ENCODE results near the gene EPS15.

EPS15 gene

GRCh38 chr1:51489472-51489871 is 29.6 kb downstream of the EPS15 start:
- TF ChIP-seq BACH2 (CRISPR knock-in tag; IDR thresholded peaks at IDR 0.05; ENCODE audit: borderline replicate concordance) (no peak), ESRRG (CRISPR knock-in tag; IDR thresholded peaks at IDR 0.05) (no peak), POU6F1 (CRISPR knock-in tag; IDR thresholded peaks at IDR 0.05; ENCODE audit: borderline replicate concordance, low read depth) (no peak), ISL1 (CRISPR knock-in tag; IDR thresholded peaks at IDR 0.05) (no peak), OSR1 (CRISPR knock-in tag; IDR thresholded peaks at IDR 0.05) (no peak), ZFP3 (CRISPR knock-in tag; IDR thresholded peaks at IDR 0.05) (no peak), GLIS3 (CRISPR knock-in tag; IDR thresholded peaks at IDR 0.05) (no peak)
- no peak for ATAC-seq

DNA sequence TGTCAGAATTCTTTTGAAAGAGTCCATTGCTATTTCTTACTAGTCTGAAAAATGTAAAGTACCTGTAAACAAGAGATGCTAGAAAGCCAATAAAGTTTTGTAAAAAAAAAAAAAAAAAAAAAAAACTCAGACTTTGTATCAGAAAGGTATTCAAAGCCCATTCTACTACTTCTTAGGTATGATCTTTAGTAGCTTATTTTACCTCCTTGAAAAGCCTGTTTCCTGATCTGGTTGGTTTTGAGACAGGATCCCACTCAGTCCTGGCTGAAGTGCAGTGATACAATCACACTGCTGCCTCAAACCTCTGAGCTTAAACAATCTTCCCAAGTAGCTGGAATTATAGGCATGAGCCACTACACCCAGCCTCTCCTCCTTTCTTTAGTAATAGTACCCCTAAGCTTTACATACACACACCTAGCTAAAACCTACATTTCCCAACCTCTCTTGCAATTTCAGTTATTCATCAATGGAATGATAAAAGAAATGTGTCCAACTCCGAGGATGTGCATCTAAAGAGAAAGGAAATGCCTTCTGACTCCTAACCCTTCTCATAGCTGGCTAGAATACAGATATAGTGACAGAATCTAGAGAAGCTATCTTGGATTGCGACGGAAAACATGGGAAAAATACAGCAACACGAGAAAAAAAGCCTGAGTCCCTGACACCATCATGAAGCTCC is 30.6 kb downstream of the EPS15 start:
- ATAC-seq, result peak; percentile 67
- TF ChIP-seq OSR1 (CRISPR knock-in tag; IDR thresholded peaks at IDR 0.05), result no peak
- no peak for TF ChIP-seq CSRNP3 (CRISPR knock-in tag; IDR thresholded peaks at IDR 0.05)
- TF ChIP-seq ZNF565 (CRISPR knock-in tag; conservative IDR thresholded peaks at IDR 0.05; ENCODE audit: low read depth), result no peak
- TF ChIP-seq ZFP3 (CRISPR knock-in tag; IDR thresholded peaks at IDR 0.05), result no peak
- TF ChIP-seq SNAI2 (CRISPR knock-in tag; IDR thresholded peaks at IDR 0.05), result no peak

GRCh38 chr1:51487628-51488027 is 31.4 kb downstream of the EPS15 start:
- ATAC-seq, result no peak

GRCh38 chr1:51484591-51484990 is 34.5 kb downstream of the EPS15 start:
- TF ChIP-seq ZFP3 (CRISPR knock-in tag; IDR thresholded peaks at IDR 0.05), result no peak
- TF ChIP-seq ISL1 (CRISPR knock-in tag; IDR thresholded peaks at IDR 0.05), result no peak
- TF ChIP-seq ZNF70 (CRISPR knock-in tag; IDR thresholded peaks at IDR 0.05), result no peak
- no peak for TF ChIP-seq CREB5 (CRISPR knock-in tag; IDR thresholded peaks at IDR 0.05; ENCODE audit: low read depth)
- no peak for TF ChIP-seq PPARA (CRISPR knock-in tag; IDR thresholded peaks at IDR 0.05; ENCODE audit: borderline replicate concordance)
- no peak for TF ChIP-seq CSDC2 (CRISPR knock-in tag; IDR thresholded peaks at IDR 0.05)
- TF ChIP-seq, protein P1, sequence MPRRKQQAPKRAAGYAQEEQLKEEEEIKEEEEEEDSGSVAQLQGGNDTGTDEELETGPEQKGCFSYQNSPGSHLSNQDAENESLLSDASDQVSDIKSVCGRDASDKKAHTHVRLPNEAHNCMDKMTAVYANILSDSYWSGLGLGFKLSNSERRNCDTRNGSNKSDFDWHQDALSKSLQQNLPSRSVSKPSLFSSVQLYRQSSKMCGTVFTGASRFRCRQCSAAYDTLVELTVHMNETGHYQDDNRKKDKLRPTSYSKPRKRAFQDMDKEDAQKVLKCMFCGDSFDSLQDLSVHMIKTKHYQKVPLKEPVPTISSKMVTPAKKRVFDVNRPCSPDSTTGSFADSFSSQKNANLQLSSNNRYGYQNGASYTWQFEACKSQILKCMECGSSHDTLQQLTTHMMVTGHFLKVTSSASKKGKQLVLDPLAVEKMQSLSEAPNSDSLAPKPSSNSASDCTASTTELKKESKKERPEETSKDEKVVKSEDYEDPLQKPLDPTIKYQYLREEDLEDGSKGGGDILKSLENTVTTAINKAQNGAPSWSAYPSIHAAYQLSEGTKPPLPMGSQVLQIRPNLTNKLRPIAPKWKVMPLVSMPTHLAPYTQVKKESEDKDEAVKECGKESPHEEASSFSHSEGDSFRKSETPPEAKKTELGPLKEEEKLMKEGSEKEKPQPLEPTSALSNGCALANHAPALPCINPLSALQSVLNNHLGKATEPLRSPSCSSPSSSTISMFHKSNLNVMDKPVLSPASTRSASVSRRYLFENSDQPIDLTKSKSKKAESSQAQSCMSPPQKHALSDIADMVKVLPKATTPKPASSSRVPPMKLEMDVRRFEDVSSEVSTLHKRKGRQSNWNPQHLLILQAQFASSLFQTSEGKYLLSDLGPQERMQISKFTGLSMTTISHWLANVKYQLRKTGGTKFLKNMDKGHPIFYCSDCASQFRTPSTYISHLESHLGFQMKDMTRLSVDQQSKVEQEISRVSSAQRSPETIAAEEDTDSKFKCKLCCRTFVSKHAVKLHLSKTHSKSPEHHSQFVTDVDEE (CRISPR knock-in tag; IDR thresholded peaks at IDR 0.05), result no peak
- no peak for TF ChIP-seq ZC3H10 (CRISPR knock-in tag; IDR thresholded peaks at IDR 0.05)
- no peak for TF ChIP-seq BACH2 (CRISPR knock-in tag; IDR thresholded peaks at IDR 0.05; ENCODE audit: borderline replicate concordance)
- TF ChIP-seq ZNF8 (CRISPR knock-in tag; IDR thresholded peaks at IDR 0.05), result no peak
- TF ChIP-seq GLIS3 (CRISPR knock-in tag; IDR thresholded peaks at IDR 0.05), result no peak
- no peak for TF ChIP-seq TOX (CRISPR knock-in tag; IDR thresholded peaks at IDR 0.05; ENCODE audit: borderline replicate concordance)
- no peak for TF ChIP-seq SNAI2 (CRISPR knock-in tag; IDR thresholded peaks at IDR 0.05)
- TF ChIP-seq TCF4 (CRISPR knock-in tag; IDR thresholded peaks at IDR 0.05; ENCODE audit: borderline replicate concordance), result no peak
- no peak for TF ChIP-seq OSR1 (CRISPR knock-in tag; IDR thresholded peaks at IDR 0.05)
- ATAC-seq, result no peak

More at GRCh38 chr1:51487628-51488027, 31.4 kb downstream of the EPS15 start:
- TF ChIP-seq SNAI2 (CRISPR knock-in tag; IDR thresholded peaks at IDR 0.05), result no peak
- TF ChIP-seq, protein P2, sequence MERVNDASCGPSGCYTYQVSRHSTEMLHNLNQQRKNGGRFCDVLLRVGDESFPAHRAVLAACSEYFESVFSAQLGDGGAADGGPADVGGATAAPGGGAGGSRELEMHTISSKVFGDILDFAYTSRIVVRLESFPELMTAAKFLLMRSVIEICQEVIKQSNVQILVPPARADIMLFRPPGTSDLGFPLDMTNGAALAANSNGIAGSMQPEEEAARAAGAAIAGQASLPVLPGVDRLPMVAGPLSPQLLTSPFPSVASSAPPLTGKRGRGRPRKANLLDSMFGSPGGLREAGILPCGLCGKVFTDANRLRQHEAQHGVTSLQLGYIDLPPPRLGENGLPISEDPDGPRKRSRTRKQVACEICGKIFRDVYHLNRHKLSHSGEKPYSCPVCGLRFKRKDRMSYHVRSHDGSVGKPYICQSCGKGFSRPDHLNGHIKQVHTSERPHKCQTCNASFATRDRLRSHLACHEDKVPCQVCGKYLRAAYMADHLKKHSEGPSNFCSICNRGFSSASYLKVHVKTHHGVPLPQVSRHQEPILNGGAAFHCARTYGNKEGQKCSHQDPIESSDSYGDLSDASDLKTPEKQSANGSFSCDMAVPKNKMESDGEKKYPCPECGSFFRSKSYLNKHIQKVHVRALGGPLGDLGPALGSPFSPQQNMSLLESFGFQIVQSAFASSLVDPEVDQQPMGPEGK (CRISPR knock-in tag; IDR thresholded peaks at IDR 0.05; ENCODE audit: borderline replicate concordance), result no peak
